ENCODE data around the gene ETNK2.

Gene ETNK2, protein sequence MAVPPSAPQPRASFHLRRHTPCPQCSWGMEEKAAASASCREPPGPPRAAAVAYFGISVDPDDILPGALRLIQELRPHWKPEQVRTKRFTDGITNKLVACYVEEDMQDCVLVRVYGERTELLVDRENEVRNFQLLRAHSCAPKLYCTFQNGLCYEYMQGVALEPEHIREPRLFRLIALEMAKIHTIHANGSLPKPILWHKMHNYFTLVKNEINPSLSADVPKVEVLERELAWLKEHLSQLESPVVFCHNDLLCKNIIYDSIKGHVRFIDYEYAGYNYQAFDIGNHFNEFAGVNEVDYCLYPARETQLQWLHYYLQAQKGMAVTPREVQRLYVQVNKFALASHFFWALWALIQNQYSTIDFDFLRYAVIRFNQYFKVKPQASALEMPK

DNA sequence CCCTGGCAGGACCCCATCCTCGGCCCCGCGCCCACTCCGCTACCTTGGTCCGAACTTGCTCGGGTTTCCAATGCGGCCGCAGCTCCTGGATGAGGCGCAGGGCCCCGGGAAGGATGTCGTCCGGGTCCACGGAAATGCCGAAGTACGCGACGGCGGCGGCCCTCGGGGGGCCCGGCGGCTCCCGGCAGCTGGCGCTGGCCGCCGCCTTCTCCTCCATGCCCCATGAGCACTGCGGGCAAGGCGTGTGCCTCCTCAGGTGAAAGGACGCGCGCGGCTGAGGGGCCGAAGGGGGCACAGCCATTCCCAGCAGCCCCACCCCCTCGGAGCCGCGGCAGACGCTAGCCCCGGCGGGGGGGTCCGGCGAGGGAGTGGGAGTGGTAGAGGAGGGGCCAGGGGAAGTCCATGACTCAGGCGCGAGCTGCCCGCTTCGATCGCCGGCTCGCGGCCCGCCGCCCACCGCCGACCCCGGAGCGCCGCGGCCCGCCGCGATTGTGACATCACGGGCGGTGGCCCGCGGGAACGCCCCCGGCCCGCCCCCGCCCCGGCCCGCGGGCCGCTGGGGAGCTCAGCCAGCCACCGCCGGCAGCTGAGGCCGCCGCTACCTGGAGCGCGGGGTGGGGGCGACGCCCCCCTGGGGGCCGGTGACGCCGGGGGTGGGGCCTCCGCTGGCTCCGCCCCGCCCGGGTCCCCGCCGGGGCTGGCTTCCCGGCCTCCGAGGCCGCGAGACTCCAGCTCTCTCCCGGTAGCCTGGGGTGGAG, at the start of gene ETNK2:
TSS of gene ETNK2 (minus strand) at position 493 of the 758 bp plus-strand sequence. CDS start at position 301, 192 bp downstream.
- peak in 1 of 2 experiments; percentile 18 for DNase-seq (ENCODE audit: low read depth in 2 of 2)

DNA sequence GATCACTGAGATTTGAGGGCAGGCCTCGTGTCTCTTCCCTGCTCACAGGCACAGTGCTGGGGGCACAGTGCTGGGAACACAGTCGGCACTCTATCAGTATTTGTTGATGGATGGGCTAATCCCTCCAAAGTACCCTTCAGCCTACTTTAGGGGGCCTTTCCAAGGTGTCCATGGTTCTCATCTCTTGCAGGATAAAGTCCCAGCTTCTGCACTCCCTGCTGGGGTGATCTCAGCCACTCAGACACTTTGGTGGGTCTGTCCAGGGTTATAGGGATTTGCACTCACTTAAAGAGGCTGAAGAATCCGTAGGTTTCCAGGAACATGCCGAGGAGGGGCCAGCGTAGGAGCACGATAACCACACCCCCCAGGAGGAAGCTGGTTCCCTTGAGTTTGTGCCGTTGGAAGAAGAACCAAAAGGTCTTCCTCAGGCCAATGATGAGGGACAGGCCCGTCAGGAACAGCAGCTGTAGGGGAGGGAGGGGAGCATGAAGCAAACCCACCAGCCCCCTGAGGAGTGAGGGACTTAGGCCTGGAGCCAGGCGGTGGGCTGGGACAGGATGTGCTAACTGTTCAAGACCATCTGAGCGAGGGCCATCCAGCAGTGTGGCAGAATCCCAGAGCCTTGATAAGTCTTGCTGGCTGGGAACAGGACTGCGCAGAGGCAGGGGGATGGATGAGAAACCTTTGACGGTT, 49.6 kb upstream of the ETNK2 start:
- DNase-seq (ENCODE audit: low read depth in 2 of 2): no peak

DNA sequence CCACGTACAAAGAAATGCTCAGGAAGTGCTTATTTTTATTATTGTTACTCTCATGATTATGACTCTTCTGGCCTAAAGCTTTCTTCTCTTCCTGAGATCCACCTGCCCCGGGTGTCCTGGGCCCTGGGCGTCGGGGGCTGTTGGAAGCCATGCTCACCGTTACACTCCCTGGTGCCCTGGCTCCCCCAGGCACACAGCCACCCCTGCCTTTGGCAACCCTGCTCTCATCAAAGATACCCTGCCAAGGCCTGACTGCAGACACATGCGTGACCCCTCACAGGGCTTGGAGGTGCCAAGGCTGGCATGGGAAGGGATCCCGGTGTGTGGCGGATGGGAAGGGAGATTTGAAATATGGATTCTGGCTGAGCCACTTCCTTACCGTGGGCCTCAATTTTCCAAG, 47.7 kb upstream of the ETNK2 start:
- no peak for DNase-seq (ENCODE audit: low read depth in 2 of 2)

DNA sequence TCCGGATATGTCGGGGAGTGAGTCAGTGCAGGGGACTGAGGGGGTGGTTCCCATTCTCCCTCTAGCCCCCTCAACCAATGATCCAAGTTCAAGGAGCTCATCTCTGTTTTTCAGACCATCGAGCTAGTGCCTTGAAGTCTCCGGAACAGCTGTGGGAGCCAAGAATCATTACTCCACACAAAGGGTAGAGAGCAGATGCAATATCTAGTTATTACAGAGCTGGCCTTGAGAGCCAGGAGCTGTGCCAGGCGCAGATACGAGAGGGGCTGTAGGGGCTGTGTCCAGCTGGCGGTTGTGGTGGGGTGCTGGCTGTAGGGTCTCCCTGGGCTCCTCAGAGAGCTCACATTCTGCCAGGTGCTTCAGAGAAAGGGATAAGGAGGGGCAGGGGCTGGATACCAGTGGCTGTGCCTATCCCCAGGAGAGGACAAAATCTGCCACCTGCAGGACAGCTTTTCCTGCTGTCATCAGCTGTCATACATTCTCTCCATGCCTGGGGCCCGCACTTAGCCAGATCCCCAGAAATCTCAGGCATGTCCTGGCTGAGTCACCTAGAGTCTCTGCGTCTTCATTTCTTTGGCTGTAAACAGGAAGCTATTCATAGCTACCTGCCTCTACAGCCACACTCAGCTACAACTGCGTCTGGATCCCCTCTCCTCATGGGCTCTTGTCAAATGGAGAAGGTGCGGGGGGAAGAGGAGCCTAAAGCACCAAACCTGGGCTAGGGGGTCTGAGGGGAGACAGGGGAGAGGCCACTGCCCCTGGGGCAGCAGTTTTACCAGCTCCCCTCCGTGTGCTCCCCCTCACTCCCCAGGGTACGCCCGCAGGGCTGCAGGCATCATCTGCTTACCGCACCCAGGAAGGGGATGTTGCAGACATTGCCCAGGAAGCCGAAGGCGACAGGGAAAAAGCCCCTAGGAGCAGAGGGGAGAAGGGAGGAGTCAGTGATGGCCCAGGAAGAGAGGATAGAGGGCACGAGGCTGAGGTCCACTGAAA, 46.8 kb upstream of the ETNK2 start:
- DNase-seq (ENCODE audit: low read depth in 2 of 2): peak in 1 of 2 experiments; percentile 30

DNA sequence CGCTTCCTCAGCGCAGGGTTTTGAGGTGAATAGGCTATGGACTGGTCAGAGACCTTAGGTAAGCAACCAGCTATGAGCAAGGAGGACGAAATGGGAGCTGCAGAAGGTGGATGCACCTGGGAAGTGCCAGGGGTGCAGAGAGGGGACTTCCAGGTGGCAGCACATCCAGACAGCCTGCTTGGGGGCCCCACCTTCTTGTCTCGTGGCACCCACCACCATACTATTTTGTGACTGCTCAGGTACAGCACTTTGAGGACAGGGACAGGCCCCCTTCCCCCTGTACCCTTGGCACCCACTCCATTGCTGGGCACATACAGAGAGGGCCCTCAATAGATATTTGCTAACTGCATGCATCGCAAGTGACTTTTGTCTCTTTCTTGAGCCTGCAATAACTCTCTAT, 45.2 kb upstream of the ETNK2 start:
- no peak for DNase-seq (ENCODE audit: low read depth in 2 of 2)

DNA sequence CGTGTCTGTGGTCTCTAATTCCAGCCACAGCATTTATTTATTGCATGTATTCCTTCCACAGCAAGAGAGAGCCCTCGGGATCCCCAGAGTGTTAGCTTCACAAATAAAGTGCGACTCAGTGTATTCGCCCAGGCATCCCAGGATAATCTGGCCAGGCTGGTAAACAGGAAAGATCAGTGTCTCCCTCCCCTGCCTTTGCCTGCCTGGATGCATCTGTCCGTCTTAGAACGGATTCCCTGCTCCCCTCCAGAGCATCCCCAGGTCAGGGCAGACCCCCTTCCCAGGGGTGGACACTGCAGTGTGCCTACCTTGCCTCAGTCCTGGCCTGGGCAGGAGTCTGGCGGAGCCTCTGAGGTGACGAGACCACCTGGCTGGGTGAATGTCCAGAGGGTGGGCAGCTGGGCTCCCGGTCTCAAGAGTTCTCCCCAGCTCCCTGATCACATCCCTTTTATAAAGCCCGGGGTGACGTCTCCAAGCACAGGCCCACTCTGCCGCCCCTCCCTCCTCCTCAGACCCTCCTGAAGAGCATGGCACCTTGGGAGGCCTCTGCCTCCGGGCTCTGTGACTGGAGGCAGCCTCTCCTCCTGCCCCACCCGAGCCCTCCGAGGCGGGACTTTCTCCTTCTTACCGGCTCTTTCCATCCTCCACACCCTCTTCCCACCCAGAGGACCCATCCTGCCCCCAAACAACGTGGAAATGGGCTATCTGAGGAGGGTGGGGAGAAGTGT, 44.4 kb upstream of the ETNK2 start, which contains the start of gene KISS1:
TSS of gene KISS1 (minus strand) at position 424 of the 728 bp plus-strand sequence. CDS start 3,615 bp downstream, outside the sequence.
- DNase-seq (ENCODE audit: low read depth in 2 of 2): no peak

DNA sequence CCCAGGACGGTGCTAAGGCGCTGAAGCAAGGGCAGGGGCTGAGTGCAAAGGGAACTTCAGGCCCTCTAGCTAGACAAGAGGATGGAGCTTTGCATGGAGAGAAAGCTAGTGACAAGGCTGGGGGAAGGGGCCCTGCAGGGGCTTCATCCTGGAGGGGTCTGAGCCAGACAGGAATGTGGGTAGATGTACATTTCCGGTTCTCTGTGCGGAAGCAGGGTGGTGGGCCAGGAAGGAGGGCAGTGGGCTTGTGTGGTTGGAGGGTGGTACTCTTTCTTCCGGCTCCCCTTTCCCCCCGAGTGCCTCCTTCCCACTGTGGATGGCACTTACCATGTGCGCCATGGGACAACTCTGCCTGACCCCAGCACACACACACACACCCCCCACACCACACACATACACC, 42.9 kb upstream of the ETNK2 start:
- DNase-seq (ENCODE audit: low read depth in 2 of 2): no peak

DNA sequence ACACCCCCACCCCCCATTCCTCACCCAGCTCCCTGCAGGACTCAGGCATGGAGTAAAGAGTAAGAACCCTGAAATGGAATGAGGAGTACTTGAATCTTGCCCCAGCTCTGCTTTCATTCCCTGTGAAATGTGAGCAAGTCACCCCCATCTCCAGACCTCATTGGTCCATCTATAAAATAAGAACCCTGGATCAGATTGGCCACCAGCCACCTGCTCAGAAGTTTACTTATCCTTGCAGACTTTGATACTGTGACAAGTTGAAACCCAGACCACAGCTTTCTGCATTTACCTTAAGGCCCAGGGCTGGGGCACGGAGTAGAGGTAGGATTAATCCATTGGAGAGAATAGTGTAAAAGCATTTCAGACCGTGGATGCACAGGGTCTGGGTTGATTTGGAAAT, 42.2 kb upstream of the ETNK2 start:
- no peak for DNase-seq (ENCODE audit: low read depth in 2 of 2)

DNA sequence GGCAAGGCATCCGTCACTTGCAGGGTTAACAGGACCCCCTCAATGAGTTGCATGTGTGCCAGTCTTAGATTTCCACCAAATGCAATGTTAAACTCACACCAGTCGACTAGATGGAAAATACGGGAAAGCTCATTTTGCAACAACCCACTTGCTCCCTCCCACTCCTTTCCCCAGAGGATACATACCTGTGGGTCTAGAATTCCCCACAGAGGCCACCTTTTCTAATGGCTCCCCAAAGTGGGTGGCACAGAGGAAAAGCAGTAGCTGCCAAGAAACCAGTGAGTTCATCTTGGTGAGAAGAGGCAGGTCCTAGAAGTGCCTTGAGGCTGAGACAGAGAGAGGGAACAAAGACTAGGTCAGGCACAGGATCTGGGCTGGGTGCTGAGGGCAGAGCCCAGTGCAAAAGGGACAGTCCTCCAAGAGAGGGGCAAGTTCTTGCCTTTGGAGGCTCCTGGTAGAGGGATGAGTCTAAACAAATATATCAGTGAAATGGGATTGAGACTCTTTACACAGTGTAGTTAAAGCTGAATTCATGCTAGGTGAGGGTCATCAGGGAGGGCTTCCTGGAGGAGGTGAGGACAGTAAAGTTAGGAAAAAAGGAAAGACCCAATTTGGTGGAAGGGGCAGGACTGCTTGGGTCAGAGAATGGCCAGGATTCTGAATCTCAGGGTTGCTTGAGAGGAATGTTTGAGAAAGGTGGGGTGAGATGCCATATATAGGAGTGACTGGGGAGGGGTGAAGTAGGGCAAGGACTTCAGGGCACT, 40.9 kb upstream of the ETNK2 start:
- DNase-seq (ENCODE audit: low read depth in 2 of 2): no peak

DNA sequence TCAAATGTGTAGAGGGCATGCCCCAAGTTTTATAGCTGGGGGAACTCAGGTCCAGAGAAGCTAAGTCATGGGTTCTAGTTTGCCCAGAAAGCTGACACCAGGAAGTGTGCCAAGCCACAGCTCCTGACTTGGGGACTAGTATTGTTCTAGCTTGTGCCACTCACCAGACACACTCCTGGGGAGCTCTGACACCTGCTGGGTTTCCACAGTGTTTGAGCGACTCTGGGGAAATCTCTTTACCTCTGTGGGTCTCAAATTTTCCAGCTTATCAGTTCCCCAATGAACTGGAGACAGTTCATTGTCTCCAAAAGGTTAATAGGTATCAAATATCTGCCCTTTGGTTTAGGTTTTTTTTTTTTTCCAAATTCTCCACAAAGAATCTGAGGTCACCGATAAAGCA, 40.2 kb upstream of the ETNK2 start:
- no peak for DNase-seq (ENCODE audit: low read depth in 2 of 2)

DNA sequence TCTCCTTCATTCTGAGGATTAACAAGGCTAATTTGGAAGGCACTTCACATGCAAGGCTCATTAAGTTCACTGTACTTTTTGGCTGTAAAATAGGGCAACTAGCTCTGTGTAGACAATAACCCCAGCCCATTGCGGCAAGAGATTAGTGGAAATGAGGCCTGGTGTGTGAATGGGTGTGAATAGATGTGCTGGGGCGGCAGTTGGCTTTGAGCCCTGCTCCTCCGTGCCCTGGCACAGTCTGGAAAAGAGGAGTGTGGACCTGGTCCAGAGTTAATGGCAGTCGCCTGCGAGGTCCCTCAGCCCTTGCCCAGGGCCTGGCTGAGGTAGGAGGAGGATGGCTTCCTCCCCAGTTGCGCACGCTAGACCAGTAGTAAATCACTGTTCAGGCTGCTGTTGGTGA, 39.6 kb upstream of the ETNK2 start:
- DNase-seq (ENCODE audit: low read depth in 2 of 2): no peak

DNA sequence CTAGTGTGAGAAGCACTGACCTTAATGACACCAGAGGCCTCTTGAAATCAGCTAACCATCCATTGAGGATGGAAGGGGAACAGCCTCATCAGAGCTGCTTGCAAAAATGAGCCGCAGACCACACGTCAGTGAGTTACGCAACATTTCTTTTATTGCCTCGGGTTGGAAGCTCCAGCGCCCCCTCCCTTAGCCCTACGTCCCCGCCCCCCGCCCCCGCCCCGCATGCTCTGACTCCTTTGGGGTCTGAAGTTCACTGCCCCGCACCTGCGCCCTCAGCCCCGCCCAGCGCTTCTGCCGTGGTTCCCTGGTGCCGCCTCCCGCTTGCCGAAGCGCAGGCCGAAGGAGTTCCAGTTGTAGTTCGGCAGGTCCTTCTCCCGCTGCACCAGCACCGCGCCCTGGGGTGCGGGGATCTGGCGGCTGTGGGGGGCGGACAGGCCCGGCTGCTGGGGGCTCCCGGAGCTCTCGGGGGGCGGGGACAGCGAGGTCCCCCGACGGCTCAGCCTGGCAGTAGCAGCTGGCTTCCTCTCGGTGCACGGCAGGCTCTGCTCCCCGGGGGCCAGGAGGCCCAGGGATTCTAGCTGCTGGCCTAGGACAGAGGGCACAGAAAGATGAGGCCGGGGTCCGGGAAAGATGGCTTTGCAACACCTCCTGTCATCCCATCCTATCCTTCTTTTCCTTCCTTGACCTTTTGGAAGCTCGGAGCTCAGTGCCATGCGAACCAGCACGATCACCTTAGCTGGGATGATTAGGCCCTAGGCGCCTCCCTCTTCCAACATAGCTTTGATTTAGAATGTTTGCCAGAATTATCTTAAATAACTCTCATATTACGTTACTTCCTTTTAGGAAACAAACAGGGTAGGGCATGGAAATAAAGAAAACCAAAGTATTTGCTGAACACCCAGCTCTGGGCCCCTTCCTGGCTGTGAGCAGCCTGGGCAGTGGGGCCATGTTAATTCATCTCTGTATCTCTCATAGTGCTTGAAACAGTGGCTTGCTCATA, 38.7 kb upstream of the ETNK2 start:
- DNase-seq (ENCODE audit: low read depth in 2 of 2): peak in 1 of 2 experiments; percentile 36

DNA sequence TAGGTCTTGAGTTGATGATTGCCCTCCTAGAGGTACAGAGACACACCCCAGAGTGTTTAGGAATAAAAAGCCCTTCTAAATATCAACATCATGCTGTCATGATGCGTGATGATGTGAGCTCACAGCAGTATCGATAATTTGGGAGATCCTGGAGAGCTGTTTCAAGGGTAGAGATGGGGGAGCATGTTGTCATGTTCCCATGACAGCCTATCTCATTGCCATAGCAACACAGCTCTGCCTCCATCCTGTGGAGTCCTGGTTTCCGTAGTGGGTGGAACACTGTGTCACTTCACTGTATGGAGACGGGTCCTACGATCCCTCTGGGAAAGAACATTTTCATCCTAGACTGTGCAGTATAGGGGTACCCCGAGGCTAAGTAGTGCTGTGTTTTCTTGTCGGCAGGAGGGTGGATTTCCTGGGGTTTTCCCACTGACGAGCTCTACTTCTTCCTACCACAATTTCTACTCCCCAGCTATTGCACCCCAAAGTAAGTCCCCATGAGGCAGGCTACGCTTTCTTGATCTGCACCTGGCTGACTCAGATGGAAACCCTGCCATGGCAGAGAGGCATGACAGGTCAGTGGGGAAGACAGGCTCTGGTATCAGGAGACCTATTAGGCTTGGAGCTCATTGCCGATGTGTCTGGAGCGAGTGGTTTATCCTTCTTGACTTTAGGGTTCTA, 37.3 kb upstream of the ETNK2 start:
- DNase-seq (ENCODE audit: low read depth in 2 of 2): no peak

DNA sequence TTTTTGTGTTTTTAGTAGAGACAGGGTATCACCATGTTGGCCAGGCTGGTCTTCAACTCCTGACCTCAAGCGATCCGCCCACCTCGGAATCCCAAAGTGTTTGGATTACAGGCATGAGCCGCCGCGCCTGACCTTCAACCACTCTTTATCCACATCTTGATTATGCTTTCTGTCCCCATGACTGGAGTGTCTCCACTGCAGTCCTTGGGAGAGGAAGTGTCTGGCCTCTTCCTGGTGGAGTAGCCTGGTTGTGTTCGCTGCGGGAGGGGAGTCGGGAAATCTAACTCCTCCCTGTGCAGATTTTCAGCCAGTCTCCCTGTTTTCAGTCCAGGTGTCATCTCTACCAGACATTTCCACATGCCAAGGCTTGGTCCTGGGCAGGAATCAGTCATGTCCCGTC, 34.8 kb upstream of the ETNK2 start:
- DNase-seq (ENCODE audit: low read depth in 2 of 2): no peak

DNA sequence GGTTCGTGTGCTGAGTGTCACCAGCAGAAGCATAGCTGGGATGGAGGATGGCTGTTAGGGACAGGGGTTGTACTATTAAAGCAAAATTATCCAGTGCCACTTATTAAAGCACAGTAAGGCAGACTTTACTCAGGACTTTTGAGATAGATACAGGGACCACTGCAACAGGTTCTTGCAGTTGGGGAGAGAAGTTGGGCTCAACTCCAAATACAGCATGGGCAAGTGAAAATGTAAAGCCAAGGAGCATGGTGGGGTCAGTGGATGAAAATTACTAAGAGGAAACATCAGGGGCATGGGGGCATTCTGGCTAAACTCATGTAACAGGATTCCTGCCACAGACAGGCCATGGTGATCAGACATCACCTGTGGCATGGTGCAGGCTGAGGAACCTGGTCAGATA, 29.3 kb upstream of the ETNK2 start:
- no peak for DNase-seq (ENCODE audit: low read depth in 2 of 2)

DNA sequence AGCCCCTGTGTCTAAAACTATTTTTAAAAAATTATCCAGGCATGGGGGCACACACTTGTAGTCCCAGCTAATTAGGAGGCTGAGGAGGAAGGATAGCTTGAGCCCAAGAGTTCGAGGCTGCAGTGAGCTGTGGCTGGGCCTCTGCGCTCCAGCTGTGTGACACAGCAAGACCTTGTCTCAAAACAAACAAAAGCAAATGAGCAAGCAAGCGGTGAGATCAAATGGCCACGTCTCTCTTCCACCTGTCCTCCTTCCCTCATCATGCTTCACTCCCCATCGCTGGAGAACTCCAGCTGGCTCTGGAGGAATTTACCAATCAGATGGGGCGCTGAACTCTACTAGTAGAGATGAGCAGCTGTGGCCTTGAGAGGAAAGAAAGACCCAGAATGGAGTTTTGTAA, 28.3 kb upstream of the ETNK2 start:
- no peak for DNase-seq (ENCODE audit: low read depth in 2 of 2)

DNA sequence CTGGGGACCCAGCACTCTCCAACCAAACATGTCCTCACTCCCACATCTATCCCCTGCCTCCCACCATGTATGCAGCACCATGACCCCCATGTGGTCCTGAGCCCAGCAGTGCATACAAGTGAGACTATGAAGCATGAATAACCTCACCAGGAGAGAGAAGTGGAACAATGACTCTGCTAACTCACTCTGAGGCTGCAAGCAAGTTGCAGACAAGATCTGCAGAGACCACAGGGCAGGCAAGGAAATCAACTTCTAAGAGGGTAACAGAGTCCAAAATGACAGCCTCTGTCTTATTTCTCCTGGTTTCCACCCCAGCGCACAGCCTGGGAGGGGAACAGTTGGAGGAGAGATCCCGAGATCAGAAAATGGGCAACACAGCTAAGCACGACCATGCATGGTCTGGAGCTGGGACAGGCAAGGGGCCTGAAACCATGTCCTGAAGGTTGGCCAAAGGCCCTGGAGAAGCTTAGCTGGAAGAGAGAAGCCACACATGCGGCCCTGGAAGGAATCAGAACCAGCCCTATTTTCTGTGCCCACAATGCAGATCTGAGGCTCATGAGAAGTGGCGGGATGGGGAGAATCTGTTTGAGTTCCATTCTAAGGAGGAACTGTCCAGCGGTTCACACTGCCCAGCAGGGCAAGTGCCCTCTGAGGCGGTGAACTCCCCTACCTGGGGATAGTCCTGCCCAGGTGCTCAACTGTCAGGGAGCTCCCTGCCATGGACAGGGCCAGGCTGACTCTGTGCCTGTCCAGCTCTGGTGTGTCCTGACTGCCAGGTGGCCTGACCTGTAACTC, 26.8 kb upstream of the ETNK2 start:
- DNase-seq (ENCODE audit: low read depth in 2 of 2): no peak
